SU-DHL-6 (cell line): ENCODE data around the gene IRF9.

ENCODE experiments used
- H2AFZ ChIP-seq: fragments of 200-600 bp; sonication (generic); 2 replicates; pipeline ENCODE4 v1.6.1; 2014; ENCODE audit warnings: low read depth, mild to moderate bottlenecking, moderate library complexity, mixed read lengths, antibody characterized with exemption, low read length; ENCODE audit not compliant: severe bottlenecking
- H3F3A ChIP-seq: fragments of 200-600 bp; shearing (Covaris generic); 2 replicates; pipeline ENCODE4 v1.6.0; 2016; ENCODE audit warnings: antibody characterized with exemption, mild to moderate bottlenecking; ENCODE audit not compliant: insufficient read depth
- H3K27ac ChIP-seq: fragments of 200-600 bp; sonication (generic); 2 replicates; pipeline ENCODE4 v1.5.1; 2016; ENCODE audit warnings: low read depth, mild to moderate bottlenecking, low read length, moderate library complexity, mixed read lengths
- H3K27me3 ChIP-seq: fragments of 200-600 bp; sonication (generic), shearing (Covaris generic); 2 replicates; pipeline ENCODE4 v1.6.0; 2014; ENCODE audit warnings: mild to moderate bottlenecking, low read length
- H3K36me3 ChIP-seq: fragments of 200-600 bp; sonication (generic); 2 replicates; pipeline ENCODE4 v1.6.1; 2014; ENCODE audit warnings: mild to moderate bottlenecking, low read length, mixed read lengths
- H3K4me2 ChIP-seq: fragments of 300-600, 200-600 bp; shearing (Covaris generic), sonication (generic); 2 replicates; pipeline ENCODE4 v1.6.0; 2014; ENCODE audit warnings: low read length, low read depth, mild to moderate bottlenecking; ENCODE audit not compliant: poor library complexity, severe bottlenecking
- H3K4me3 ChIP-seq: fragments of 200-600 bp; sonication (generic); 2 replicates; pipeline ENCODE4 v1.5.1; 2014; ENCODE audit warnings: antibody characterized with exemption, low read length, mild to moderate bottlenecking, mixed read lengths; ENCODE audit not compliant: insufficient read depth, poor library complexity, severe bottlenecking
- H3K79me2 ChIP-seq: fragments of 200-600 bp; sonication (generic); 2 replicates; pipeline ENCODE4 v1.6.1; 2014; ENCODE audit warnings: mild to moderate bottlenecking, low read length, moderate library complexity; ENCODE audit not compliant: insufficient read depth
- H3K9ac ChIP-seq: fragments of 200-600 bp; sonication (generic); 2 replicates; pipeline ENCODE4 v1.7.0; 2014; ENCODE audit warnings: mild to moderate bottlenecking, low read length
- H3K9me2 ChIP-seq: fragments of 200-600 bp; sonication (generic); replicated peaks from 2 replicates; pipeline ENCODE4 v1.6.1; 2014; ENCODE audit warnings: low read length; ENCODE audit not compliant: insufficient read depth
- H3K9me3 ChIP-seq: fragments of 200-600 bp; sonication (generic); 2 replicates; pipeline ENCODE4 v1.6.1; 2014; ENCODE audit warnings: low read length, mixed read lengths; ENCODE audit not compliant: insufficient read depth
- H4K20me1 ChIP-seq: fragments of 200-600 bp; sonication (generic); 2 replicates; pipeline ENCODE4 v1.6.1; 2014; ENCODE audit warnings: low read depth, mild to moderate bottlenecking, antibody characterized with exemption, low read length, moderate library complexity, mixed read lengths
- CTCF ChIP-seq: fragments of 200-600 bp; sonication (generic); IDR thresholded peaks from one replicate; pipeline ENCODE4 v1.5.1; 2017; ENCODE audit warnings: antibody characterized with exemption, mild to moderate bottlenecking, low read length, moderate library complexity; ENCODE audit not compliant: insufficient read depth, poor library complexity, severe bottlenecking
- EZH2phosphoT487 ChIP-seq: fragments of 200-600 bp; sonication (generic), shearing (Covaris generic); conservative IDR thresholded peaks from 2 replicates; pipeline ENCODE4 v1.6.1; 2018; ENCODE audit warnings: mild to moderate bottlenecking, antibody characterized with exemption, low read length, moderate library complexity, mixed read lengths

The IRF9 gene

DNA sequence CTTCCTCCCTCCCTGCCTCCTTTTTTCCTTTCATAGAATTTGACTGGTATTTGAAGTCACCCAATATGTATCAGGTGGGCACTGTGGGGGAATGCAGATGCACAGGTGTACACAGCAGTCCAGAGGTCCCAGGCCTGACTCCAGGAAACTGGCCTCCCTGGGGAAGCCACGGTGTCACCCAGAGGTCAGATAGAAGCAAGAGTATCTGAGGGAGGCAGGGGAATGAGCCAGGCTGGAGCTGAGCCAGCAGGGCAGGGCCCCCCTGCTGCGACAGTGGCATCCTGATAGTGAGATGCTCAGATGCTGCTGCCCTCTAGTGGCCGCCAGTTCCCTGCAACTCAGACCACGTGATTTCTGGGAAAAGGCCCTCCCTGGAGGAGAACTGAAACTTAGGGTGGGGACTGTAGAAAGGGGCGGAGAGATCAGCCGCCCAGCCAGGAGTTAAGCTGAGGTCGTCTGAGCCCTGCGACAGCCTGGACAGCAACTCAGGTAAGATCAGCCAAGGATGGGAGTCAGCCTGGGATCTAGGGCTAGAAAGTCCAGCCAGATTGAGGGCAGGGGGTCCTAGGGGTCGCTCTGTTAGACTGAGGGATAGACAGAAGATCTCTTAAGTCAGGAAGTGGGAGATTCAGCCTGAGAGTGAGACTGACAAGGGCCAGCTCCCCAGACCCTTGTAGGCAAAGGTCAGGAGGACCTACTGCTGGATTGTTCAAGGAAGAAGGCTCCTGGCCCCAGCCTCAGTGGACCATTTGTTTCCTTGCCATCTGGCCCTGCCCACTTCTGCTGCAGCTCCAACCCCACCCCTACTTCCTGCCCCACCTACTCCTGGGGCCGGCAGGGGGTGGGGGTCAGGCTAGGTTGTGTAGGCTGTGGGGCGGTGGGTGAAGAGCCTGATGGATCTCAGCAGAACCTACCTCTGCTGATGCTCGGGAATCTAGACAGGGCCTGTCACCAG, at the start of gene IRF9:
Gene IRF9 (plus strand): TSS at position 416 of the 955 bp plus-strand sequence. CDS start 880 bp downstream, outside the sequence.
- no peaks in the 10 kb centered on the region for H3K36me3 ChIP-seq
- H3K9ac ChIP-seq, result peak within 1 kb of the TSS; percentile 74
- H3K27me3 ChIP-seq, result no peaks in the 10 kb centered on the region
- H4K20me1 ChIP-seq, result no peaks in the 10 kb centered on the region
- peak within 1 kb of the TSS; percentile 80 for H3K27ac ChIP-seq
- TF ChIP-seq CTCF (peak; percentile 90), EZH2phosphoT487 (no peak)
- H3K79me2 ChIP-seq, result peaks cover 10% of the 10 kb centered on the region; the same call in 1 of the 2 replicates
- no peak within 1 kb of the TSS for H2AFZ ChIP-seq
- H3K4me2 ChIP-seq, result peak within 1 kb of the TSS; percentile 97
- peak within 1 kb of the TSS; percentile 58 for H3K4me3 ChIP-seq
- no peaks in the 10 kb centered on the region for H3K9me3 ChIP-seq
- no peaks in the 10 kb centered on the region for H3K9me2 ChIP-seq
- 0 out of 2 replicates have a peak, but pooled peaks cover 3% of the 10 kb centered on the region for H3F3A ChIP-seq

DNA sequence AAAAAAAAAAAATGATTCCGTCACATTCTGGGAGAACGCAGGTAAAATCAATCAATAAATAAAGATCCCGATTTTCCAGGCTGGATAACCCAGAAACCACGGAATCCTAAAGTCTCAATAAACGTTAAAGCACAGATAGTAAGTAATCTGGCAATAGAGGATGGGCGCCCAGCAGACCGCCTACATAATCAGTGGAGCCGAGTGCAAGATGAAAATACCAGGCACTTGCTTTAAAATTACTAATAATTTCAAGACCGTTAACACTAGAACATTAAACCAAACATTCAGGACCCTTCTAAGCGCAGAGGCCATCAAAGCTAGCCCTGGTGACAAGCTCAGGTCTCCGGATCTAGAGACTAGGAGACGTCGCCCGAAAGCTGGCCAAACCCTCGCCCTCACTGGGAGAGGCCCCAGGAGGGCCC, 47.7 kb upstream of the IRF9 start:
- Histone ChIP-seq H2AFZ (peak overlapping the region; percentile 49), H3F3A (peaks cover 16% of the 10 kb centered on the region; the same call in 1 of the 2 replicates), H3K79me2 (peaks cover 16% of the 10 kb centered on the region), H3K36me3 (no peaks in the 10 kb centered on the region), H3K4me3 (peak overlapping the region; percentile 67), H3K27ac (peak overlapping the region; percentile 90), H3K9ac (peak overlapping the region; percentile 82), H3K27me3 (no peaks in the 10 kb centered on the region), H4K20me1 (no peaks in the 10 kb centered on the region), H3K9me2 (no peaks in the 10 kb centered on the region), H3K9me3 (no peaks in the 10 kb centered on the region), H3K4me2 (peak overlapping the region; percentile 89)
- no peak for TF ChIP-seq EZH2phosphoT487
- no peak for TF ChIP-seq CTCF

GRCh38 chr14:24113801-24114531, 47.1 kb upstream of the IRF9 start:
- Histone ChIP-seq H3K9me2 (no peaks in the 10 kb centered on the region), H3F3A (peaks cover 16% of the 10 kb centered on the region; the same call in 1 of the 2 replicates), H3K4me2 (peak overlapping the region; percentile 89), H3K27me3 (no peaks in the 10 kb centered on the region), H2AFZ (peak overlapping the region; percentile 49), H3K9me3 (no peaks in the 10 kb centered on the region), H3K9ac (peak overlapping the region; percentile 82), H3K27ac (peak overlapping the region; percentile 90), H3K79me2 (peaks cover 16% of the 10 kb centered on the region), H4K20me1 (no peaks in the 10 kb centered on the region), H3K36me3 (no peaks in the 10 kb centered on the region), H3K4me3 (peak overlapping the region; percentile 67)
- TF ChIP-seq CTCF (no peak), EZH2phosphoT487 (no peak)
